GM06990 (cell line): ENCODE results near the gene PID1.
"Not testable (repeated sequence)": the region's sequence is repeated elsewhere in the genome, so short reads cannot be mapped to it uniquely, and the experiment has no call there.

Source experiments
- DNase-seq: peaks from one replicate; pipeline ENCODE4 v3.0.0-alpha.2; 2011; ENCODE audit not compliant: insufficient read length; ENCODE audit errors: extremely low read depth
- H3K27me3 ChIP-seq: replicated peaks from 2 replicates; pipeline ENCODE4 v1.6.0; 2011; ENCODE audit warnings: low read length; ENCODE audit not compliant: control insufficient read depth, insufficient read depth
- H3K36me3 ChIP-seq: 2 replicates; pipeline ENCODE4 v1.5.1; 2011; ENCODE audit warnings: low read length; ENCODE audit not compliant: control insufficient read depth, insufficient read depth
- H3K4me3 ChIP-seq: replicated peaks from 2 replicates; pipeline ENCODE4 v1.5.1; 2011; ENCODE audit warnings: low read depth, mild to moderate bottlenecking, control low read depth, low read length
- TF ChIP-seq, protein P1 (sequence below): IDR thresholded peaks from 2 replicates; pipeline ENCODE4 v1.5.1; 2011; ENCODE audit warnings: low read length, control low read depth, mild to moderate bottlenecking, inconsistent platforms; ENCODE audit not compliant: insufficient read depth, poor library complexity, severe bottlenecking

Gene PID1

DNA sequence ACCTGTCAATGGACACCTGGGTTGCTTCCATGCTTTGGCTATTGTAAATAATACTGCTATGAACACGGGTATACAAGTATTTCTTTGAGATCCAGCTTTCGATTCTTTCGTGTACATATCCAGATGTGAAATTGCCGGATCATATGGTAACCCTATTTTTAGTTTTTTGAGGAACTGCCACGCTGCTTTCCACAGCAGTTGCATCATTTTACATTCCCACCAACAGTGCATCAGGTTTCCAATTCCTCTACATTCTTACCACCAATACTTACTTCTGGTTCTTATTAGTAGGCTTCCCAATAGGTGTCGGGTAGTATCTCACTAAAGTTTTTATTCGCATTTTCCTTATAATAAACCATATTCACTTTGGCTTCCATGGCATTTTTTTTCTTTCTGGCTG is 69.6 kb downstream of the PID1 start:
- Histone ChIP-seq H3K4me3 (no peak overlapping the region), H3K27me3 (no peaks in the 10 kb centered on the region), H3K36me3 (no peaks in the 10 kb centered on the region)
- DNase-seq: no peak
- TF ChIP-seq, protein P1, sequence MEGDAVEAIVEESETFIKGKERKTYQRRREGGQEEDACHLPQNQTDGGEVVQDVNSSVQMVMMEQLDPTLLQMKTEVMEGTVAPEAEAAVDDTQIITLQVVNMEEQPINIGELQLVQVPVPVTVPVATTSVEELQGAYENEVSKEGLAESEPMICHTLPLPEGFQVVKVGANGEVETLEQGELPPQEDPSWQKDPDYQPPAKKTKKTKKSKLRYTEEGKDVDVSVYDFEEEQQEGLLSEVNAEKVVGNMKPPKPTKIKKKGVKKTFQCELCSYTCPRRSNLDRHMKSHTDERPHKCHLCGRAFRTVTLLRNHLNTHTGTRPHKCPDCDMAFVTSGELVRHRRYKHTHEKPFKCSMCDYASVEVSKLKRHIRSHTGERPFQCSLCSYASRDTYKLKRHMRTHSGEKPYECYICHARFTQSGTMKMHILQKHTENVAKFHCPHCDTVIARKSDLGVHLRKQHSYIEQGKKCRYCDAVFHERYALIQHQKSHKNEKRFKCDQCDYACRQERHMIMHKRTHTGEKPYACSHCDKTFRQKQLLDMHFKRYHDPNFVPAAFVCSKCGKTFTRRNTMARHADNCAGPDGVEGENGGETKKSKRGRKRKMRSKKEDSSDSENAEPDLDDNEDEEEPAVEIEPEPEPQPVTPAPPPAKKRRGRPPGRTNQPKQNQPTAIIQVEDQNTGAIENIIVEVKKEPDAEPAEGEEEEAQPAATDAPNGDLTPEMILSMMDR: no peak

DNA sequence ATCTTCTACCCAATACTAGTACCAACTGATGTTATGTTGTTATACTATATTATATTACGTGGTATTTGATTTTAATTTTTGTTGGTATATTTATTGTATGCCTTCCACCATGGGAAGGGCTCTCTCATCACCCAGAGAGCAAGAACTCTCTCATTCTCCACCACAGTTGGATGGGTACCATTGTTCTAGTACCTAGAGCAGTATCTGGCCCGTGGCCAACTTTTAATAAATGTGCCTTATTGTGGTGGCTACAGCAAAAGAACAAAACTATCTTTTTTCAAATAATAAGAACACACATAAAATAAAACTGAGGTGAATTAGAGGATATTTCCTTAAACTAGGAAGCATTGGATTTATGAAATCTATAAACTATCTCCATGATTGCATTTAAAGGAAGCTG is 71.8 kb downstream of the PID1 start:
- Histone ChIP-seq H3K27me3 (no peaks in the 10 kb centered on the region), H3K36me3 (no peaks in the 10 kb centered on the region), H3K4me3 (no peak overlapping the region)
- TF ChIP-seq, protein P1: no peak
- DNase-seq: no peak

DNA sequence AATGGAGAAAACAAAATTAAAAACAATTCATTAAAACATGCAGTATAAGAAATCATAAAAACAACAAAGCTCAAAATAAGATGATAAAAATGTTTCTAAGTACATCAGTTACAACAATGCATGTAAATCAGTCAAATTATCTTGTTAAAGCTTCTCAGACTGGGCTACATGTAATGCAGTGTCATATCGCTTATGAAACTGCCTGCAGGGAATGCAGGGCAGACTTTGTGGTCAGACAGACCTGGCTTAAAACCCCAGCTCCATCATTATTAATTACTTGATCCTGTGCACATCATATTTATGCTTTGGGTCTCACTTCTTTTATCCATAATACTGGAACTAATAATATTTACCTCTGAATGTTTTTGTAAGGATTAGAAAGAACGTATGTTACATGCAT is 74.6 kb downstream of the PID1 start:
- H3K27me3 ChIP-seq: no peaks in the 10 kb centered on the region
- no peak overlapping the region for H3K4me3 ChIP-seq
- no peaks in the 10 kb centered on the region for H3K36me3 ChIP-seq
- no peak for DNase-seq
- TF ChIP-seq, protein P1: no peak

DNA sequence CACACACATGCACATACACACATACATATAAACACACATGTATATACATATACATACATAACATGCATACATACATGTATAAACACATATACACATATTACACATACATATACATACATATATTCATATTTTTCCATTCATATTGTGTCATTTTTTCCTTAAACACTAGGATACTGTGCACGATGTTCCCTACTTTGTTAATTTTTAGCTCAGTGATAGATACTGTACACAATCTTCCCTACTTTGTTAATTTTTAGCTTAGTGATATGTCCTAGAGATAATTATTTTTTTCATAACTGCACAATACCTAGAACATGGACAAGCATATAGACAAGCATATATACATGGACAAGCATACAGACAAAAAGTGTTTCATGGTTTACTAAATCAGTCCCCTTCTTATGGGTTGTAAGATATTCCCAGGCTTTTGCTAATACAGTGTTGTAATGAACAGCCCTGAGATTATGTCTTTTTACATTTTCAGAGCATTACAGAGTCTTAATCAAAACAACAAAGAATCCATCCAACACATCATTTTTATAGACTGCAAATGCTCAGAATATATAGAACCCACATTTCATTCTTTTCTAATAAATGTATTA is 75.6 kb downstream of the PID1 start:
- DNase-seq: no peak
- H3K36me3 ChIP-seq: no peaks in the 10 kb centered on the region
- TF ChIP-seq, protein P1: no peak
- no peak overlapping the region for H3K4me3 ChIP-seq
- no peaks in the 10 kb centered on the region for H3K27me3 ChIP-seq

DNA sequence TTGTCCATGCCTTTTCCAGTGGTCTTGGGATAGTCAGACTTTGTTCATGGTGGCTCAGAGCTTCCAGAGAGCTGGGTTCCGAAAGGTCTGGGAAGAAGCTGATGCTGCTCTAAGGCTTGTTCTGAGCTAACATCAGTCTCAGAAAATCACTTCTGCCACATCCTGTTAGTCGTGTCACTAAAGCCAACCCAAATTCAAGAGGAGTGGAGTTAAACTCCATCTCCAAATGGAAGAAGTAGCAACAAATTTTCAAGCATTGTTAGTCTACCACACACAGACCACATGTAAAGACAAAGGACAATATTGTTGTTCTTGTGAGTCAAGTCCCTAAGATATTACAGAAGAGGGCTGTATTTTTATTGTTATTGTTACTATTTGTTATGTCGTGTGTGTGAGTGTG is 77.8 kb downstream of the PID1 start:
- H3K4me3 ChIP-seq: no peak overlapping the region
- H3K27me3 ChIP-seq: no peaks in the 10 kb centered on the region
- H3K36me3 ChIP-seq: no peaks in the 10 kb centered on the region
- no peak for DNase-seq
- TF ChIP-seq, protein P1: no peak

DNA sequence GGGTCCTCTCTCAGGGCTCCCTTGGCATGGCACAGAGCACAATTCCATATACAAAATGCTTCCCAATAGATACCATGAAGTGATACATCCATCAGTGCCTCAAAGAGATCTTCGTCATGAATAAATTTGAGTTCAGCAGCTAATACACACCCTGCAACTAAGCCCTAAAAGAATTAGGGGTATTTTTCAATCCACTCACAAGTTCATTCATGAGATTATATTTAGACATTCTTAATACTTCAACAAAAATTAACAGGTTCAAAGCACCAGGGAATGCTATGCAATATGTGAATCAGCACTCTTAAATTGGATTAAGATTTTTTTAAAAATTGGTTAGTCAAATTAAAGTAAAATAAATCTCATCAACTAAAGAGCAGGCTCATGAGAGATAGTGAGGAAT is 79.7 kb downstream of the PID1 start:
- Histone ChIP-seq H3K4me3 (no peak overlapping the region), H3K27me3 (no peaks in the 10 kb centered on the region), H3K36me3 (no peaks in the 10 kb centered on the region)
- DNase-seq: no peak
- TF ChIP-seq, protein P1: no peak

DNA sequence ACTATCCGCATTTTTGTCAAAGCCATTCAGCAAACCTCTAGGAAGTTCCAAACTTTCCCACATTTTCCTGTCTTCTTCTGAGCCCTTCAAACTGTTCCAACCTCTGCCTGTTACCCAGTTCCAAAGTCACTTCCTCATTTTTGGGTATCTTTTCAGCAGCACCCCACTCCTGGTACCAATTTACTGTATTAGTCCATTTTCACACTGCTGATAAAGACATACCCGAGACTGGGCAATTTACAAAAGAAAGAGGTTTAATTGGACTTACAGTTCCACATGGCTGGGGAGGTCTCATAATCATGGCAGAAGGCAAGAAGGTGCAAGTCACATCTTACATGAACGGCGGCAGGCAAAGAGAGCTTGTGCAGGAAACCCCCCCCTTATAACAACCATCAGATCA is 84.0 kb downstream of the PID1 start:
- H3K36me3 ChIP-seq, DNase-seq, H3K27me3 ChIP-seq, H3K4me3 ChIP-seq: not testable (repeated sequence)
